ENCODE measurements around the gene VAMP2. TPM values are rescaled to one million over a fixed set of nuclear protein-coding genes. Genes with fewer than 3 reads are reported as not detected.

The VAMP2 gene
- total and polyA plus RNA-seq, 9 of the 15 experiments (the other 6 are each of a cell fraction or from before 2014, with no cell fraction given): 2.3 to 31.8 (median 6.0) TPM

DNA sequence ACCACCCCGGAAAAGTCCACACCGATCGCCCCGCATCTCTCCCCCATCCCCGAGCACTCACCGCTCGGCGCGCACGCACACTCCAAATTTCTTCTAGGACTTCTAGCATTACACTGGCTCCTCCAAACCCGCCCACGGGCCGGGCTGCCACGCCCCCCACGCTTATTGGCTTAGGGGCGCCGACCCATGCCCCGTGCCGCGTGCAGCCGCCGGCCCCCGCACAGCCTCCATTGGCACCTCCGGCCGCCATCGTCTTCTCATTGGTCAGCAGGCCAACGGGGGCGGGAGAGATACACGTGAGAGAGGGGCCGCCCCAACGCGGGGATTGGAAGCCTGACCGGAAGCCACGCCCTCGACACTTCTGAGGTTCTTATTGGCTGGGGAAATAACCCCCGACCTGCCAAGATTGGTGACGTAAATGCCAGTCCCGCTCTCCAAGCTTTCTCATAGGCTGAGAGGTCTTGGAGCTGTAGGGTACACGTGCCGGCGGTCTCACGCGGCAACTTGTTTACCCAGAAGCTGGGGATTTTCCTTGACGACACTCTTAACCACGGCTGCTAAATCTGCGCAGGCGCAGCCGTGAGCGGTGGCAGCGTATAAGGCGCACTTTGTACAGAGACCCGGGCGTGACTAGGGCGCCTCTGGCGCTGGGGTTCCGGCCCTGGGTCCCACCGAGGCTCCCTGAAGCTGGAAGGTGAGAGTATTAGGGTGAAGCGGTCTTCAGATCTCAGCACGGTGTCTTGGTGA is 6.3 kb downstream of the VAMP2 start (continued):
- no peak for TF ChIP-seq RERE (CRISPR knock-in tag; IDR thresholded peaks at IDR 0.05; ENCODE audit: borderline replicate concordance)
- TF ChIP-seq ZNF197 (CRISPR knock-in tag; IDR thresholded peaks at IDR 0.05; ENCODE audit: low read depth): no peak
- 0 out of 2 replicates have a peak, but pooled peaks have one; percentile 49 for TF ChIP-seq NFIC (IDR thresholded peaks at IDR 0.05)
- TF ChIP-seq, protein P1, sequence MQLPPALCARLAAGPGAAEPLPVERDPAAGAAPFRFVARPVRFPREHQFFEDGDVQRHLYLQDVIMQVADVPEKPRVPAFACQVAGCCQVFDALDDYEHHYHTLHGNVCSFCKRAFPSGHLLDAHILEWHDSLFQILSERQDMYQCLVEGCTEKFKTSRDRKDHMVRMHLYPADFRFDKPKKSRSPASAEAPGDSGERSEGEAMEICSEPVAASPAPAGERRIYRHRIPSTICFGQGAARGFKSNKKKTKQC (CRISPR knock-in tag; IDR thresholded peaks at IDR 0.05): no peak
- no peak for TF ChIP-seq ZNF668 (CRISPR knock-in tag; IDR thresholded peaks at IDR 0.05)
- no peak for TF ChIP-seq HDAC6 (IDR thresholded peaks at IDR 0.05; ENCODE audit: low read depth, low read length)
- TF ChIP-seq HNRNPK (IDR thresholded peaks at IDR 0.05; ENCODE audit: low read depth, low read length, poor library complexity, severe bottlenecking): no peak
- TF ChIP-seq CREB1 (IDR thresholded peaks at IDR 0.05): peak; percentile 83
- peak; percentile 83 for TF ChIP-seq CREB1 (CRISPR knock-in tag; IDR thresholded peaks at IDR 0.05)
- no peak for TF ChIP-seq HOXB6 (CRISPR knock-in tag; IDR thresholded peaks at IDR 0.05; ENCODE audit: borderline replicate concordance)
- peak in 1 of 2 experiments; percentile 10; a peak in 1 of 4 replicates for TF ChIP-seq RCOR1 (IDR thresholded peaks at IDR 0.05; ENCODE audit: borderline replicate concordance in 1 of 2, low read depth in 2 of 2, low read length in 2 of 2)
- no peak for TF ChIP-seq ZNF212 (CRISPR knock-in tag; IDR thresholded peaks at IDR 0.05)
- no peak for TF ChIP-seq RBM22 (IDR thresholded peaks at IDR 0.05; ENCODE audit: low read depth, low read length, poor library complexity, severe bottlenecking)
- no peak for TF ChIP-seq CHCHD3 (CRISPR knock-in tag; IDR thresholded peaks at IDR 0.05)
- TF ChIP-seq PHF20 (IDR thresholded peaks at IDR 0.05; ENCODE audit: partially characterized antibody): no peak
- TF ChIP-seq, protein P2, sequence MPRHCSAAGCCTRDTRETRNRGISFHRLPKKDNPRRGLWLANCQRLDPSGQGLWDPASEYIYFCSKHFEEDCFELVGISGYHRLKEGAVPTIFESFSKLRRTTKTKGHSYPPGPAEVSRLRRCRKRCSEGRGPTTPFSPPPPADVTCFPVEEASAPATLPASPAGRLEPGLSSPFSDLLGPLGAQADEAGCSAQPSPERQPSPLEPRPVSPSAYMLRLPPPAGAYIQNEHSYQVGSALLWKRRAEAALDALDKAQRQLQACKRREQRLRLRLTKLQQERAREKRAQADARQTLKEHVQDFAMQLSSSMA (CRISPR knock-in tag; IDR thresholded peaks at IDR 0.05): no peak
- TF ChIP-seq HMGN3 (IDR thresholded peaks at IDR 0.05; ENCODE audit: borderline replicate concordance, extremely low read depth, insufficient read length, low read depth, low read length): peak; percentile 91
- TF ChIP-seq TOE1 (IDR thresholded peaks at IDR 0.05; ENCODE audit: borderline replicate concordance): no peak
- no peak for TF ChIP-seq TOE1 (CRISPR knock-in tag; IDR thresholded peaks at IDR 0.05; ENCODE audit: borderline replicate concordance, low read depth)
- no peak for TF ChIP-seq SPI1 (IDR thresholded peaks at IDR 0.05; ENCODE audit: borderline replicate concordance, low read depth, low read length)
- no peak for TF ChIP-seq CHD4 (IDR thresholded peaks at IDR 0.05; ENCODE audit: insufficient read depth, insufficient replicate concordance, low read depth, low read length, poor library complexity, severe bottlenecking)
